Calu3 (cell line): ENCODE results near the gene PPT2. TPM values are rescaled to one million over a fixed set of nuclear protein-coding genes. Genes with fewer than 3 reads are reported as not detected.

Source experiments
- BruUV-seq: library from RNA; stranded (reverse); fragments of 400-500 nt; replicated peaks from 2 replicates; lab custom pipeline; 2021; lab: Mats Ljungman, UMichigan
- CTCF ChIA-PET: fragments of 300-600 bp; sonication (Branson Sonifier 250); formaldehyde crosslinking; loops from one replicate; lab custom pipeline; 2022; ENCODE audit warnings: antibody characterized with exemption; lab: Charles Lee
- DNase-seq: peaks from one replicate; pipeline ENCODE4 v3.0.0; 2022
- H3K27ac Mint-ChIP-seq: one replicate; pipeline ENCODE4 v1.8.0; 2022; ENCODE audit warnings: mixed read lengths; ENCODE audit not compliant: unreplicated experiment
- H3K27me3 Mint-ChIP-seq: one replicate; pipeline ENCODE4 v1.8.0; 2022; ENCODE audit warnings: mixed read lengths; ENCODE audit not compliant: unreplicated experiment
- H3K36me3 Mint-ChIP-seq: one replicate; pipeline ENCODE4 v1.8.0; 2022; ENCODE audit warnings: mild to moderate bottlenecking, moderate library complexity, mixed read lengths; ENCODE audit not compliant: insufficient read depth, unreplicated experiment
- H3K4me1 Mint-ChIP-seq: one replicate; pipeline ENCODE4 v1.8.0; 2022; ENCODE audit warnings: mild to moderate bottlenecking, low read depth, mixed read lengths; ENCODE audit not compliant: unreplicated experiment
- H3K4me3 Mint-ChIP-seq: one replicate; pipeline ENCODE4 v1.8.0; 2022; ENCODE audit warnings: mild to moderate bottlenecking, low read depth, moderate library complexity, mixed read lengths; ENCODE audit not compliant: unreplicated experiment
- H3K9me3 Mint-ChIP-seq: one replicate; pipeline ENCODE4 v1.8.0; 2022; ENCODE audit warnings: low read depth, mixed read lengths; ENCODE audit not compliant: unreplicated experiment
- intact Hi-C: fragments of 100-400 bp; cut with micrococcal nuclease; formaldehyde crosslinking; loops from one replicate; pipeline ENCODE4 v1.10.0; 2022; ENCODE audit not compliant: unreplicated experiment
- total RNA-seq: library from RNA; stranded (reverse); gene quantifications from 2 replicates; pipeline ENCODE4 v1.2.3, GENCODE V29; 2022
- TF ChIP-seq, protein P1 (sequence below): fragments of 200-600 bp; IDR thresholded peaks from one replicate; pipeline ENCODE4 v1.8.0; 2022; ENCODE audit warnings: antibody characterized with exemption; ENCODE audit not compliant: unreplicated experiment

Gene PPT2
- total RNA-seq, 1 experiment from 2014 or later: 31.0 TPM

DNA sequence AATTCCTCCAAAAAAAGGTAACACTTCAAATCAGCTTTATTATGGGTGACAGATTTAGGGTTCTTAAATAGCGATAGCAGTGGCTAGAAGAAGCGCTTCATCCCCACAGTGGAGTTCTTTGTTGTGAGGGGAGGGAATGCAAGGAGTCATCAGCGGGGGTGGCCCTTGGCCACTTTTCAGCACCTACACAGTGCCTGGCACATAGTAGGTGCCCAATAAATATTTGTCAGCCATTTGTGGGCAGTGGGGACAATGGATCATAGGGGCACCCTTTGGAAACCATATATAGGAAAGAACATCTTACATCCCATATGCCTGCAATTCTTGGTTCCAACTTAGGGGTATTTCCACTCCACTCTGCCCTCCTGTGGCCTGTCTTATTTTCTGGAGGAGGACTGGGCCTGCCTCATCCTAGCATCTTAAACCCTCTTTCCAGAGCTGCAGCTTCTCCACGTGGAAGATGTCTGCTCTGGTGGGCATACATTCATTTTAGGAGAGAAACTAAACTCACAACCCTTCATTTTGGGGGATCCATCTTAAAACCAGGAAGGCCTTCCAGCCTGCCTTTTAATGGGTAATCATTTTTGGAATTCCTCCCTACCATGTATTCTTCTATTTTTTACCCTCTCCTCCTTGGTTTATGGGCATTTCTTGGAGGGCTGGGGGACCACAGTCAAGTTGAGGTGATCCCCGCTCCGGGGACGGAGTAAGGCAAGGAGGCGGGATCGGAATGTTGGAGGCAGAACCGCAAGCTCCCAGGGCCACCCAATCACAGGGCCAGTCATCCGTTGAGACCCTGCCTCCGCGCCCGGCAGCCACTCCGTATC lies 41.1 kb downstream of the PPT2 start:
- peak; percentile 65 for DNase-seq
- Mint-ChIP-seq H3K36me3 (peaks cover 55% of the 10 kb centered on the region), H3K9me3 (no peaks in the 10 kb centered on the region), H3K27ac (peak overlapping the region; percentile 99), H3K4me1 (peaks cover 26% of the 10 kb centered on the region), H3K4me3 (peak overlapping the region; percentile 95), H3K27me3 (peaks cover 2% of the 10 kb centered on the region)
- intact Hi-C loops: loop anchor here (10.0 kb wide), 1 partner anchor 250 kb away; the partner anchor contains the start of gene CFB
- CTCF ChIA-PET: interaction anchor here (0.6 to 3.9 kb wide), 22 partner anchors 8 to 1313 kb away, joined by 3 to 32 read pairs (median 4); partner anchors contain the start of genes AGPAT1, ATF6B and FKBPL
- BruUV-seq: TSS peak; percentile 87
- TF ChIP-seq, protein P1, sequence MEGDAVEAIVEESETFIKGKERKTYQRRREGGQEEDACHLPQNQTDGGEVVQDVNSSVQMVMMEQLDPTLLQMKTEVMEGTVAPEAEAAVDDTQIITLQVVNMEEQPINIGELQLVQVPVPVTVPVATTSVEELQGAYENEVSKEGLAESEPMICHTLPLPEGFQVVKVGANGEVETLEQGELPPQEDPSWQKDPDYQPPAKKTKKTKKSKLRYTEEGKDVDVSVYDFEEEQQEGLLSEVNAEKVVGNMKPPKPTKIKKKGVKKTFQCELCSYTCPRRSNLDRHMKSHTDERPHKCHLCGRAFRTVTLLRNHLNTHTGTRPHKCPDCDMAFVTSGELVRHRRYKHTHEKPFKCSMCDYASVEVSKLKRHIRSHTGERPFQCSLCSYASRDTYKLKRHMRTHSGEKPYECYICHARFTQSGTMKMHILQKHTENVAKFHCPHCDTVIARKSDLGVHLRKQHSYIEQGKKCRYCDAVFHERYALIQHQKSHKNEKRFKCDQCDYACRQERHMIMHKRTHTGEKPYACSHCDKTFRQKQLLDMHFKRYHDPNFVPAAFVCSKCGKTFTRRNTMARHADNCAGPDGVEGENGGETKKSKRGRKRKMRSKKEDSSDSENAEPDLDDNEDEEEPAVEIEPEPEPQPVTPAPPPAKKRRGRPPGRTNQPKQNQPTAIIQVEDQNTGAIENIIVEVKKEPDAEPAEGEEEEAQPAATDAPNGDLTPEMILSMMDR: peak; percentile 70

DNA sequence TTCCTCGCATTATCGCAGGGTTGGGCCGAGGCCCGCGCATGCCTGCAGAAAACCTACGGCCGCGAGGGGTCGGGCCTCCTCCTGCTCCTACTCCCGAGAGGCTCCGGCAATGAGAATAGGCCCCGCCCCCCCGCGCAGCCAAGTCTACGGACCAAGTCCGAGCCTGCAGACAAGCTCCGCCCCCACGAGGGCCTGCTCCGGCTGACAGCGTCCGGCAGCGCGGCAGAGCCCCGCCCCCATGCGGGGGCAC lies 41.6 kb downstream of the PPT2 start:
- BruUV-seq: no TSS peak
- CTCF ChIA-PET: interaction anchor here (0.5 to 3.9 kb wide), 25 partner anchors 9 to 1313 kb away, joined by 3 to 32 read pairs (median 4); partner anchors contain the start of genes AGPAT1, ATF6B and FKBPL
- Mint-ChIP-seq H3K4me3 (peak overlapping the region; percentile 95), H3K36me3 (peaks cover 51% of the 10 kb centered on the region), H3K27ac (peak overlapping the region; percentile 99), H3K4me1 (peaks cover 26% of the 10 kb centered on the region), H3K9me3 (no peaks in the 10 kb centered on the region), H3K27me3 (peaks cover 8% of the 10 kb centered on the region)
- DNase-seq: peak; percentile 100
- TF ChIP-seq, protein P1: peak; percentile 45
- intact Hi-C loops: loop anchor here (10.0 kb wide), 1 partner anchor 251 kb away; the partner anchor contains the start of gene CFB

DNA sequence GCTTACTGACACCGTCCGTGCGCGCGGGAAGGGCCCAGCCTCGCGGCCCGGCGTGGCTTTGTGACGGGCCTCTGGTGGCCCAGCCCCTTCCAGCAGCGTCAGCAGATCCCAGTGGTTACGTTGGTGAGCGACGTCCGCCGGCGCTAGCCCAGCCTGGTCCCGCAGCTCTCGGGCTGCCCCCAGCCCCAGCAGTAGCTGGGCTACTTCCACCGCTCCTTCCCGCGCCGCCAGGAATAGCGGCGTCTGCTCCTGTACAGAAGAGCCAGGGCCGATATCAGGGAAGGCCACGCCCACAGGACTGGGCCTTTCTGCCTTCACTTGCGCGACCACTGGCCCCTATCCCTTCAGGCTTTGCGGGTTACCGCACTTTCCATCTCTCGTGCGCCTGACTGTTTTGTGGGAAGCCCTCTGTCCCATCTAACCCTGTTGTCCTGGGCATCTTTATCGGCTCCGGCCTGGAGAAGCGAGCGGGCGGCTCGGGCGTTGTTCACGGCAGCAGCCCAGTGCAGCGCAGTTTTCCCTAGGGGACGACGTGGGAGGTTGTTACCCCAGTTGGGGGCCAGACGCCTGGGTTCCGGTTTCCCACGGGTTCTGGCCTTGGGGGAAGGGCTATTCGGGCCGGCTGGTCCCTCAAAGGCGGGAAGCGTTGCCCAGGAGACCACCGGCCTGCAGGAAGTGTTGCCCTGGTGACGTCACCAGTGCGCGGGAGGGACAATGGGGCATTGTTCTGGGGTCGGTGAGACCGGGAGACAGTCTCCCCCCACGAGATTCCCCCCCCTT lies 42.2 kb downstream of the PPT2 start:
- Mint-ChIP-seq H3K27me3 (peaks cover 13% of the 10 kb centered on the region), H3K27ac (peak overlapping the region; percentile 99), H3K36me3 (peaks cover 51% of the 10 kb centered on the region), H3K4me1 (peaks cover 26% of the 10 kb centered on the region), H3K9me3 (no peaks in the 10 kb centered on the region), H3K4me3 (peak overlapping the region; percentile 95)
- BruUV-seq: TSS peak; percentile 98
- peak; percentile 99 for DNase-seq
- intact Hi-C loops: loop anchor here (10.0 kb wide), 1 partner anchor 251 kb away; the partner anchor contains the start of gene CFB
- TF ChIP-seq, protein P1: no peak
- CTCF ChIA-PET: interaction anchor here (0.5 to 3.9 kb wide), 28 partner anchors 9 to 1314 kb away, joined by 3 to 32 read pairs (median 4); partner anchors contain the start of genes AGPAT1, ATF6B, FKBPL and LY6G5C
